ENCODE results near the gene OR5V1. TPM values are rescaled to one million over a fixed set of nuclear protein-coding genes. Genes with fewer than 3 reads are reported as not detected.

Gene OR5V1
- total RNA-seq, 1 experiment from 2014 or later, result not detected

- intact Hi-C loops (cut with micrococcal nuclease), result loop anchor here (5.0 kb wide), 2 partner anchors 277 to 322 kb away; no protein-coding TSS in a partner anchor
- Histone ChIP-seq H2AFZ (ENCODE audit: low read depth, low read length, poor library complexity, severe bottlenecking) (peak within 1 kb of the TSS; percentile 87), H3K4me1 (ENCODE audit: control insufficient read depth in 1 of 2, insufficient read depth in 2 of 2, low read length in 2 of 2) (no peaks in the 10 kb centered on the region), H3K4me3 (replicated peaks in 1 of 2; ENCODE audit: low read depth in 1 of 2, low read length in 2 of 2) (no peak within 1 kb of the TSS), H3K27ac (ENCODE audit: low read depth, low read length) (no peak within 1 kb of the TSS), H3K79me2 (ENCODE audit: insufficient read depth, low read length) (no peaks in the 10 kb centered on the region), H3K9me2 (ENCODE audit: insufficient read depth) (no peaks in the 10 kb centered on the region), H3K36me3 (ENCODE audit: control insufficient read depth in 1 of 2, insufficient read depth in 2 of 2, low read length in 2 of 2) (no peaks in the 10 kb centered on the region), H3K4me2 (ENCODE audit: low read length) (no peak within 1 kb of the TSS), H4K20me1 (ENCODE audit: insufficient read depth) (no peaks in the 10 kb centered on the region), H3K27me3 (ENCODE audit: insufficient read depth, low read length) (no peaks in the 10 kb centered on the region), H3K9ac (ENCODE audit: low read length) (no peak within 1 kb of the TSS), H3K9me3 (ENCODE audit: control insufficient read depth in 1 of 2, insufficient read depth in 1 of 2, low read depth in 1 of 2, low read length in 2 of 2) (no peaks in the 10 kb centered on the region)
- no peak for TF ChIP-seq CEBPB (IDR thresholded peaks at IDR 0.05; ENCODE audit: low read depth)
- no peak for TF ChIP-seq POLR2A (IDR thresholded peaks at IDR 0.05; ENCODE audit: borderline replicate concordance, extremely low read depth, insufficient read depth, insufficient read length)
- no peak for TF ChIP-seq SRF (IDR thresholded peaks at IDR 0.05; ENCODE audit: low read depth)
- no peak for TF ChIP-seq JUND (IDR thresholded peaks at IDR 0.05)
- no peak for TF ChIP-seq EZH2phosphoT487 (IDR thresholded peaks at IDR 0.05; ENCODE audit: borderline replicate concordance)
- TF ChIP-seq ZNF274 (IDR thresholded peaks at IDR 0.05; ENCODE audit: low read depth, low read length), result no peak
- no peak for TF ChIP-seq CTCF (IDR thresholded peaks at IDR 0.05 in 2 of 3, conservative IDR thresholded peaks at IDR 0.05 in 1 of 3; ENCODE audit: borderline replicate concordance in 1 of 3, insufficient read depth in 1 of 3, low read depth in 2 of 3, low read length in 2 of 3)
- TF ChIP-seq REST (IDR thresholded peaks at IDR 0.05; ENCODE audit: low read depth), result no peak
- ChIA-PET POLR2A (no interaction called here), RAD21 (ENCODE audit: low non-redundant PET in 1 of 2, low total read pairs in 2 of 2, uncharacterized antibody in 2 of 2, unreplicated experiment in 2 of 2) (no interaction called here), CTCF (interaction anchor here (2.9 to 3.0 kb wide), 3 partner anchors 214 to 321 kb away, joined by 17 to 40 read pairs (median 20); no protein-coding TSS in a partner anchor)
- DNase-seq (ENCODE audit: low read depth, low spot score) (no peak), ATAC-seq (no peak)
- BruUV-seq (replicated peaks), result no TSS peak
These were observed 6.5 kb upstream of the OR5V1 start, which contains the start of gene OR12D3 for GRCh38 chr6:29375191-29375590. OR12D3 (minus strand) TSS chr6:29375291; CDS start chr6:29375287, 4 bp downstream.

Data from HCT116 (cell line).